Liver (tissue), 9 donors: Measurements from ENCODE around the gene CAST. TPM values are rescaled to one million over a fixed set of nuclear protein-coding genes. Genes with fewer than 3 reads are reported as not detected.

Experiments used
- DNase-seq: peaks from one replicate; pipeline ENCODE4 v3.0.0-alpha.2; 2017; ENCODE audit warnings: low spot score
- H3K27ac ChIP-seq, 2 donors: one replicate each; pipeline ENCODE4 v1.7.0; 2013; ENCODE audit warnings: inconsistent platforms in 2 of 2, low read length in 2 of 2, control low read depth in 1 of 2, low read depth in 1 of 2, mild to moderate bottlenecking in 1 of 2
- H3K27me3 ChIP-seq, 4 donors: one replicate each; pipeline versions ENCODE4 v1.6.1 to v1.7.0; 2013; ENCODE audit warnings: low read length in 3 of 4, inconsistent platforms in 1 of 4, mild to moderate bottlenecking in 1 of 4, moderate library complexity in 1 of 4; ENCODE audit not compliant: control insufficient read depth in 4 of 4, insufficient read depth in 4 of 4
- H3K36me3 ChIP-seq, 4 donors: one replicate each; pipeline versions ENCODE4 v1.6.1 to v1.7.0; 2013; ENCODE audit warnings: low read length in 3 of 4, mild to moderate bottlenecking in 3 of 4, low read depth in 1 of 4, moderate library complexity in 1 of 4; ENCODE audit not compliant: control insufficient read depth in 4 of 4, insufficient read depth in 3 of 4
- H3K4me1 ChIP-seq, 4 donors: one replicate each; pipeline versions ENCODE4 v1.6.1 to v1.7.0; 2013; ENCODE audit warnings: low read length in 3 of 4, mild to moderate bottlenecking in 3 of 4, moderate library complexity in 1 of 4; ENCODE audit not compliant: control insufficient read depth in 4 of 4, insufficient read depth in 4 of 4
- H3K4me3 ChIP-seq, 3 donors: one replicate each; pipeline versions ENCODE4 v1.6.1 to v1.7.0; 2013; ENCODE audit warnings: low read length in 3 of 3, control low read depth in 1 of 3, low read depth in 1 of 3, mild to moderate bottlenecking in 1 of 3
- H3K9ac ChIP-seq, 2 donors: one replicate each; pipeline ENCODE4 v1.7.0; 2013; ENCODE audit warnings: low read length in 2 of 2, mild to moderate bottlenecking in 2 of 2, moderate library complexity in 2 of 2, control low read depth in 1 of 2, low read depth in 1 of 2
- H3K9me3 ChIP-seq, 4 donors: one replicate each; pipeline versions ENCODE4 v1.6.1 to v1.7.0; 2013; ENCODE audit warnings: low read length in 3 of 4; ENCODE audit not compliant: control insufficient read depth in 4 of 4
- EGR1 ChIP-seq, 2 donors: IDR thresholded peaks; 2 replicates each; pipeline ENCODE4 v1.6.1; 2016 to 2018; ENCODE audit warnings: antibody characterized with exemption in 2 of 2, low read depth in 2 of 2
- FOXA1 ChIP-seq: IDR thresholded peaks from 2 replicates; pipeline ENCODE4 v1.6.1; 2016; ENCODE audit warnings: antibody characterized with exemption
- FOXA2 ChIP-seq: IDR thresholded peaks from 2 replicates; pipeline ENCODE4 v1.6.1; 2016; ENCODE audit warnings: antibody characterized with exemption
- GABPA ChIP-seq, 2 donors: IDR thresholded peaks in 1 of 2; conservative IDR thresholded peaks in 1 of 2; 2 replicates each; pipeline ENCODE4 v1.6.1; 2016; ENCODE audit warnings: antibody characterized with exemption in 2 of 2, mild to moderate bottlenecking in 1 of 2, moderate library complexity in 1 of 2
- HNF4A ChIP-seq, 2 donors: conservative IDR thresholded peaks; 2 replicates each; pipeline ENCODE4 v1.6.1; 2016; ENCODE audit warnings: antibody characterized with exemption in 2 of 2, mild to moderate bottlenecking in 2 of 2
- HNF4G ChIP-seq: IDR thresholded peaks from 2 replicates; pipeline ENCODE4 v1.6.1; 2016; ENCODE audit warnings: antibody characterized with exemption
- JUND ChIP-seq, 2 donors: IDR thresholded peaks; 2 replicates each; pipeline ENCODE4 v1.6.1; 2016; ENCODE audit warnings: antibody characterized with exemption in 2 of 2
- MAX ChIP-seq: IDR thresholded peaks from 2 replicates; pipeline ENCODE4 v1.6.1; 2016; ENCODE audit warnings: antibody characterized with exemption
- NR2F2 ChIP-seq: IDR thresholded peaks from 2 replicates; pipeline ENCODE4 v1.6.1; 2016; ENCODE audit warnings: antibody characterized with exemption
- RAD21 ChIP-seq, 2 donors: IDR thresholded peaks; 2 replicates each; pipeline ENCODE4 v1.6.1; 2016; ENCODE audit warnings: antibody characterized with exemption in 2 of 2, mild to moderate bottlenecking in 2 of 2
- REST ChIP-seq: IDR thresholded peaks from 2 replicates; pipeline ENCODE4 v1.6.1; 2016; ENCODE audit warnings: antibody characterized with exemption, mild to moderate bottlenecking
- RXRA ChIP-seq, 2 donors: IDR thresholded peaks; 2 replicates each; pipeline ENCODE4 v1.6.1; 2017 to 2018; ENCODE audit warnings: antibody characterized with exemption in 2 of 2, mild to moderate bottlenecking in 1 of 2
- SP1 ChIP-seq: IDR thresholded peaks from 2 replicates; pipeline ENCODE4 v1.6.1; 2018; ENCODE audit warnings: antibody characterized with exemption, mild to moderate bottlenecking
- TAF1 ChIP-seq: conservative IDR thresholded peaks from 2 replicates; pipeline ENCODE4 v1.6.1; 2016; ENCODE audit warnings: antibody characterized with exemption, mild to moderate bottlenecking
- YY1 ChIP-seq: IDR thresholded peaks from 2 replicates; pipeline ENCODE4 v1.6.1; 2016; ENCODE audit warnings: antibody characterized with exemption, mild to moderate bottlenecking
- WGBS: extraction: QIAGEN DNeasy Blood & Tissue Kit; methylation state at CpG from one replicate; pipeline ENCODE4 v1.1.7; 2013; 5-methylcytosine and 5-hydroxymethylcytosine counted together
- polyA plus RNA-seq, 2 donors: library from polyadenylated mRNA; stranded (reverse) in 1 of 2; unstranded in 1 of 2; fragments of 200-250 nt in 1 of 2; fragments of >200 nt in 1 of 2; fragmentation: Nextera tagmentation in 1 of 2; extraction: Ambion mirVana in 1 of 2; gene quantifications; one replicate each; pipeline versions ENCODE4 v1.2.1 to v1.2.3, GENCODE V29; 2013 to 2015
- total RNA-seq, 2 donors: library from RNA; depleted of rRNA; stranded (reverse); fragments of >200 nt; gene quantifications; one replicate each; pipeline ENCODE4 v1.2.3, GENCODE V29; 2014
- TF ChIP-seq, protein P1 (sequence below): fragments of 150-350 bp; IDR thresholded peaks from 2 replicates; pipeline ENCODE4 v1.5.1; 2017; ENCODE audit warnings: improper control_type of control experiment, low read depth, low read length; ENCODE audit not compliant: missing input control
- TF ChIP-seq, protein P2 (sequence below): IDR thresholded peaks from 2 replicates; pipeline ENCODE4 v1.6.1; 2016; ENCODE audit warnings: antibody characterized with exemption
- TF ChIP-seq, protein P3 (sequence below): IDR thresholded peaks from 2 replicates; pipeline ENCODE4 v1.6.1; 2016; ENCODE audit warnings: antibody characterized with exemption
- donor health status: healthy.
- donor health status: healthy.
- donor health status: healthy.
- donor health status: healthy.
- donor health status: healthy.

CAST gene
- total and polyA plus RNA-seq, 4 donors: 43.3 to 126 (median 81.0) TPM

DNA sequence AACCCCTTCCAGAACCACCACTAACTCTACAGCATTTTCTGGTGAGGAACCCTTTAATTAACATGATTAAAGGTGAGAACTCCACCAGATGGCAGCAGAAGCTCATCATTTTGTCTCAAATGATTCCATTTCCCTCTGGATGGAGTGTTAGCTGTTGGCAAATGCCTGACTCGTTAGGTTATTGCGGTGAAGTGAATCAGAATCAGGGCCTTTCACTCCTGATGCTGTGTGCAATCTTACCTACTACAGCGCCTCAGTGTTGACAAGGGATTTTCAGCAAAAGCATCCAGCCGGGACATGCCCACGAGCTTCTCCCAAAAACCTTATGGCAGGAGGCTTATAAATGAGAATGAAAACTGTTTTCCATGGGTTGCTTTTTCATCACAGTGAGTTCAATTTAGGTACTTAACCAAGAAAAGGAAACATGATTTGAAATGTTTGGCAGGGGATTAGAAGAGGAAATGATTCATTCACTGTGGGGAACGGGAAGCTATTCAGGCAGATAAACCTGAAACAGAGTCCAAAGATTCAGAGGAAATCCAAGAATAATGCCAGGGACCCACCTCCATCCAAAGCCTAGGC, 48.0 kb upstream of the CAST start:
- no peaks in the 10 kb centered on the region for H3K9me3 ChIP-seq
- no peak for TF ChIP-seq EGR1 (IDR thresholded peaks at IDR 0.05; ENCODE audit: low read depth in 2 of 2)
- peak in 1 of 2 donors; percentile 11 for TF ChIP-seq RXRA (IDR thresholded peaks at IDR 0.05)
- peak; percentile 56 to 61 for TF ChIP-seq JUND (IDR thresholded peaks at IDR 0.05)
- no peak for TF ChIP-seq GABPA (IDR thresholded peaks at IDR 0.05 in 1 of 2, conservative IDR thresholded peaks at IDR 0.05 in 1 of 2)
- TF ChIP-seq FOXA1: no peak
- TF ChIP-seq, protein P1, sequence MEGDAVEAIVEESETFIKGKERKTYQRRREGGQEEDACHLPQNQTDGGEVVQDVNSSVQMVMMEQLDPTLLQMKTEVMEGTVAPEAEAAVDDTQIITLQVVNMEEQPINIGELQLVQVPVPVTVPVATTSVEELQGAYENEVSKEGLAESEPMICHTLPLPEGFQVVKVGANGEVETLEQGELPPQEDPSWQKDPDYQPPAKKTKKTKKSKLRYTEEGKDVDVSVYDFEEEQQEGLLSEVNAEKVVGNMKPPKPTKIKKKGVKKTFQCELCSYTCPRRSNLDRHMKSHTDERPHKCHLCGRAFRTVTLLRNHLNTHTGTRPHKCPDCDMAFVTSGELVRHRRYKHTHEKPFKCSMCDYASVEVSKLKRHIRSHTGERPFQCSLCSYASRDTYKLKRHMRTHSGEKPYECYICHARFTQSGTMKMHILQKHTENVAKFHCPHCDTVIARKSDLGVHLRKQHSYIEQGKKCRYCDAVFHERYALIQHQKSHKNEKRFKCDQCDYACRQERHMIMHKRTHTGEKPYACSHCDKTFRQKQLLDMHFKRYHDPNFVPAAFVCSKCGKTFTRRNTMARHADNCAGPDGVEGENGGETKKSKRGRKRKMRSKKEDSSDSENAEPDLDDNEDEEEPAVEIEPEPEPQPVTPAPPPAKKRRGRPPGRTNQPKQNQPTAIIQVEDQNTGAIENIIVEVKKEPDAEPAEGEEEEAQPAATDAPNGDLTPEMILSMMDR: peak; percentile 62
- TF ChIP-seq, protein P2, sequence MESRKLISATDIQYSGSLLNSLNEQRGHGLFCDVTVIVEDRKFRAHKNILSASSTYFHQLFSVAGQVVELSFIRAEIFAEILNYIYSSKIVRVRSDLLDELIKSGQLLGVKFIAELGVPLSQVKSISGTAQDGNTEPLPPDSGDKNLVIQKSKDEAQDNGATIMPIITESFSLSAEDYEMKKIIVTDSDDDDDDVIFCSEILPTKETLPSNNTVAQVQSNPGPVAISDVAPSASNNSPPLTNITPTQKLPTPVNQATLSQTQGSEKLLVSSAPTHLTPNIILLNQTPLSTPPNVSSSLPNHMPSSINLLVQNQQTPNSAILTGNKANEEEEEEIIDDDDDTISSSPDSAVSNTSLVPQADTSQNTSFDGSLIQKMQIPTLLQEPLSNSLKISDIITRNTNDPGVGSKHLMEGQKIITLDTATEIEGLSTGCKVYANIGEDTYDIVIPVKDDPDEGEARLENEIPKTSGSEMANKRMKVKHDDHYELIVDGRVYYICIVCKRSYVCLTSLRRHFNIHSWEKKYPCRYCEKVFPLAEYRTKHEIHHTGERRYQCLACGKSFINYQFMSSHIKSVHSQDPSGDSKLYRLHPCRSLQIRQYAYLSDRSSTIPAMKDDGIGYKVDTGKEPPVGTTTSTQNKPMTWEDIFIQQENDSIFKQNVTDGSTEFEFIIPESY: no peak
- TF ChIP-seq YY1: peak; percentile 20
- TF ChIP-seq HNF4G: no peak
- TF ChIP-seq NR2F2: peak; percentile 19
- TF ChIP-seq HNF4A (conservative IDR thresholded peaks at IDR 0.05): peak in 1 of 2 donors; percentile 35
- TF ChIP-seq RAD21 (IDR thresholded peaks at IDR 0.05): peak; percentile 97 to 99
- DNase-seq: peak; percentile 45
- H3K36me3 ChIP-seq: no peaks in the 10 kb centered on the region
- peak overlapping the region; percentile 16 to 63 for H3K27ac ChIP-seq
- no peak overlapping the region for H3K9ac ChIP-seq
- no peak overlapping the region for H3K4me3 ChIP-seq
- H3K4me1 ChIP-seq: peaks cover 1 to 7% (median 6%) of the 10 kb centered on the region in 4 donors
- WGBS: 22% methylated on average over 6 of the region's 6 CpGs
- no peaks in the 10 kb centered on the region for H3K27me3 ChIP-seq

GRCh38 chr5:96615223-96615622, 47.0 kb upstream of the CAST start:
- Histone ChIP-seq H3K9me3 (no peaks in the 10 kb centered on the region), H3K4me3 (no peak overlapping the region), H3K4me1 (peaks cover 1 to 7% (median 6%) of the 10 kb centered on the region in 4 donors), H3K36me3 (no peaks in the 10 kb centered on the region), H3K27ac (no peak overlapping the region), H3K27me3 (no peaks in the 10 kb centered on the region), H3K9ac (no peak overlapping the region)
- no peak for DNase-seq
- TF ChIP-seq, protein P1: no peak
- TF ChIP-seq JUND (IDR thresholded peaks at IDR 0.05): no peak
- TF ChIP-seq HNF4A (conservative IDR thresholded peaks at IDR 0.05): no peak
- no peak for TF ChIP-seq RAD21 (IDR thresholded peaks at IDR 0.05)
- no peak for TF ChIP-seq HNF4G
- no peak for TF ChIP-seq YY1
- no peak for TF ChIP-seq MAX
- TF ChIP-seq TAF1: no peak
- TF ChIP-seq FOXA1: no peak
- TF ChIP-seq REST: no peak
- TF ChIP-seq, protein P2: no peak
- TF ChIP-seq, protein P3, sequence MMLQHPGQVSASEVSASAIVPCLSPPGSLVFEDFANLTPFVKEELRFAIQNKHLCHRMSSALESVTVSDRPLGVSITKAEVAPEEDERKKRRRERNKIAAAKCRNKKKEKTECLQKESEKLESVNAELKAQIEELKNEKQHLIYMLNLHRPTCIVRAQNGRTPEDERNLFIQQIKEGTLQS: no peak
- no peak for TF ChIP-seq SP1
- TF ChIP-seq NR2F2: no peak
- TF ChIP-seq FOXA2: no peak
- TF ChIP-seq RXRA (IDR thresholded peaks at IDR 0.05): no peak
- no peak for TF ChIP-seq EGR1 (IDR thresholded peaks at IDR 0.05; ENCODE audit: low read depth in 2 of 2)
- 96% methylated on average over 3 of the region's 3 CpGs for WGBS
